ENCODE results near the gene HDHD2.

GRCh38 chr18:47115205-47115604, 35.1 kb downstream of the HDHD2 start:
- TF ChIP-seq, protein P1, sequence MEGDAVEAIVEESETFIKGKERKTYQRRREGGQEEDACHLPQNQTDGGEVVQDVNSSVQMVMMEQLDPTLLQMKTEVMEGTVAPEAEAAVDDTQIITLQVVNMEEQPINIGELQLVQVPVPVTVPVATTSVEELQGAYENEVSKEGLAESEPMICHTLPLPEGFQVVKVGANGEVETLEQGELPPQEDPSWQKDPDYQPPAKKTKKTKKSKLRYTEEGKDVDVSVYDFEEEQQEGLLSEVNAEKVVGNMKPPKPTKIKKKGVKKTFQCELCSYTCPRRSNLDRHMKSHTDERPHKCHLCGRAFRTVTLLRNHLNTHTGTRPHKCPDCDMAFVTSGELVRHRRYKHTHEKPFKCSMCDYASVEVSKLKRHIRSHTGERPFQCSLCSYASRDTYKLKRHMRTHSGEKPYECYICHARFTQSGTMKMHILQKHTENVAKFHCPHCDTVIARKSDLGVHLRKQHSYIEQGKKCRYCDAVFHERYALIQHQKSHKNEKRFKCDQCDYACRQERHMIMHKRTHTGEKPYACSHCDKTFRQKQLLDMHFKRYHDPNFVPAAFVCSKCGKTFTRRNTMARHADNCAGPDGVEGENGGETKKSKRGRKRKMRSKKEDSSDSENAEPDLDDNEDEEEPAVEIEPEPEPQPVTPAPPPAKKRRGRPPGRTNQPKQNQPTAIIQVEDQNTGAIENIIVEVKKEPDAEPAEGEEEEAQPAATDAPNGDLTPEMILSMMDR (IDR thresholded peaks at IDR 0.05), result no peak
- TF ChIP-seq POLR2A (IDR thresholded peaks at IDR 0.05), result no peak
